Neuron (in vitro differentiated cells): Measurements from ENCODE around the gene HAAO.

ENCODE experiments used
- H2AFZ ChIP-seq: one replicate; pipeline ENCODE4 v1.6.1; 2013; ENCODE audit warnings: low read depth, mild to moderate bottlenecking, inconsistent platforms, low read length, moderate library complexity
- H3K27me3 ChIP-seq: one replicate; pipeline ENCODE4 v1.6.1; 2013; ENCODE audit warnings: low read length; ENCODE audit not compliant: insufficient read depth
- H3K36me3 ChIP-seq: one replicate; pipeline ENCODE4 v1.6.1; 2013; ENCODE audit warnings: low read length; ENCODE audit not compliant: insufficient read depth
- H3K4me1 ChIP-seq: one replicate; pipeline ENCODE4 v1.6.1; 2013; ENCODE audit warnings: low read length; ENCODE audit not compliant: insufficient read depth
- H3K4me3 ChIP-seq: 2 replicates; pipeline ENCODE4 v1.5.1; 2013; ENCODE audit warnings: mild to moderate bottlenecking, low read length, moderate library complexity
- H3K9me3 ChIP-seq: one replicate; pipeline ENCODE4 v1.6.1; 2013; ENCODE audit warnings: low read length

The HAAO gene

GRCh38 chr2:42754776-42755140, 37.6 kb downstream of the HAAO start:
- H3K9me3 ChIP-seq, result no peaks in the 10 kb centered on the region
- no peak overlapping the region for H2AFZ ChIP-seq
- H3K4me3 ChIP-seq, result no peak overlapping the region
- H3K27me3 ChIP-seq, result no peaks in the 10 kb centered on the region
- peaks cover 10% of the 10 kb centered on the region for H3K4me1 ChIP-seq
- H3K36me3 ChIP-seq, result peaks cover 2% of the 10 kb centered on the region

GRCh38 chr2:42754021-42754775, 38.2 kb downstream of the HAAO start:
- Histone ChIP-seq H3K36me3 (peaks cover 2% of the 10 kb centered on the region), H3K27me3 (no peaks in the 10 kb centered on the region), H3K4me3 (no peak overlapping the region), H3K4me1 (peaks cover 10% of the 10 kb centered on the region), H3K9me3 (no peaks in the 10 kb centered on the region), H2AFZ (no peak overlapping the region)

GRCh38 chr2:42752816-42753813, 39.3 kb downstream of the HAAO start:
- no peak overlapping the region for H3K4me3 ChIP-seq
- H3K9me3 ChIP-seq, result no peaks in the 10 kb centered on the region
- H3K27me3 ChIP-seq, result no peaks in the 10 kb centered on the region

GRCh38 chr2:42752314-42752713, 40.1 kb downstream of the HAAO start:
- Histone ChIP-seq H3K27me3 (no peaks in the 10 kb centered on the region), H2AFZ (no peak overlapping the region), H3K4me3 (no peak overlapping the region), H3K9me3 (no peaks in the 10 kb centered on the region), H3K4me1 (peaks cover 10% of the 10 kb centered on the region), H3K36me3 (peaks cover 6% of the 10 kb centered on the region)

More at GRCh38 chr2:42752816-42753813, 39.3 kb downstream of the HAAO start:
- Histone ChIP-seq H3K4me1 (peaks cover 10% of the 10 kb centered on the region), H3K36me3 (peaks cover 4% of the 10 kb centered on the region), H2AFZ (no peak overlapping the region)

GRCh38 chr2:42748840-42749239, 43.5 kb downstream of the HAAO start:
- Histone ChIP-seq H2AFZ (no peak overlapping the region), H3K27me3 (no peaks in the 10 kb centered on the region), H3K4me3 (no peak overlapping the region), H3K4me1 (peaks cover 7% of the 10 kb centered on the region), H3K36me3 (peaks cover 7% of the 10 kb centered on the region), H3K9me3 (no peaks in the 10 kb centered on the region)

- Histone ChIP-seq H2AFZ (no peak overlapping the region), H3K4me1 (peaks cover 7% of the 10 kb centered on the region)
Observed at GRCh38 chr2:42747422-42747821, 45.0 kb downstream of the HAAO start.

GRCh38 chr2:42744545-42745082, 47.8 kb downstream of the HAAO start:
- no peaks in the 10 kb centered on the region for H3K9me3 ChIP-seq
- no peak overlapping the region for H3K4me3 ChIP-seq
- H2AFZ ChIP-seq, result no peak overlapping the region
- peaks cover 5% of the 10 kb centered on the region for H3K36me3 ChIP-seq
- no peaks in the 10 kb centered on the region for H3K27me3 ChIP-seq
- H3K4me1 ChIP-seq, result no peaks in the 10 kb centered on the region

More at GRCh38 chr2:42747422-42747821, 45.0 kb downstream of the HAAO start:
- Histone ChIP-seq H3K27me3 (no peaks in the 10 kb centered on the region), H3K4me3 (no peak overlapping the region), H3K36me3 (peaks cover 5% of the 10 kb centered on the region), H3K9me3 (no peaks in the 10 kb centered on the region)

- Histone ChIP-seq H3K36me3 (peaks cover 3% of the 10 kb centered on the region), H3K9me3 (no peaks in the 10 kb centered on the region), H3K27me3 (no peaks in the 10 kb centered on the region), H2AFZ (no peak overlapping the region), H3K4me3 (no peak overlapping the region), H3K4me1 (no peaks in the 10 kb centered on the region)
Observed at GRCh38 chr2:42743659-42743990, 48.8 kb downstream of the HAAO start.

- Histone ChIP-seq H3K36me3 (peaks cover 3% of the 10 kb centered on the region), H3K4me1 (no peaks in the 10 kb centered on the region), H2AFZ (no peak overlapping the region), H3K4me3 (no peak overlapping the region), H3K9me3 (no peaks in the 10 kb centered on the region), H3K27me3 (no peaks in the 10 kb centered on the region)
Observed at GRCh38 chr2:42742740-42743658, 49.4 kb downstream of the HAAO start.

GRCh38 chr2:42741140-42741539, 51.2 kb downstream of the HAAO start:
- Histone ChIP-seq H2AFZ (no peak overlapping the region), H3K4me3 (no peak overlapping the region), H3K9me3 (peaks cover 2% of the 10 kb centered on the region), H3K36me3 (no peaks in the 10 kb centered on the region), H3K27me3 (no peaks in the 10 kb centered on the region), H3K4me1 (no peaks in the 10 kb centered on the region)

- H3K9me3 ChIP-seq, result peaks cover 5% of the 10 kb centered on the region
Observed at GRCh38 chr2:42736598-42737322, 55.6 kb downstream of the HAAO start.

GRCh38 chr2:42733852-42734251, 58.5 kb downstream of the HAAO start:
- H3K9me3 ChIP-seq, result peaks cover 5% of the 10 kb centered on the region
- no peaks in the 10 kb centered on the region for H3K4me1 ChIP-seq
- no peak overlapping the region for H3K4me3 ChIP-seq
- no peak overlapping the region for H2AFZ ChIP-seq
- H3K36me3 ChIP-seq, result no peaks in the 10 kb centered on the region
- H3K27me3 ChIP-seq, result no peaks in the 10 kb centered on the region

More at GRCh38 chr2:42736598-42737322, 55.6 kb downstream of the HAAO start:
- Histone ChIP-seq H3K4me3 (no peak overlapping the region), H3K4me1 (no peaks in the 10 kb centered on the region), H3K36me3 (no peaks in the 10 kb centered on the region), H3K27me3 (no peaks in the 10 kb centered on the region), H2AFZ (no peak overlapping the region)
